PC-3 (cell line): ENCODE data around the gene MT3. TPM values are rescaled to one million over a fixed set of nuclear protein-coding genes. Genes with fewer than 3 reads are reported as not detected.

Experiments
- ATAC-seq: fragments of 200-7000 bp; cut with Tn5 transposase; 2 replicates; pipeline ENCODE4 v1.9.1; 2020; ENCODE audit warnings: mild to moderate bottlenecking, moderate library complexity
- BruUV-seq: library from RNA; stranded (reverse); fragments of 400-500 nt; replicated peaks from 2 replicates; lab custom pipeline; 2021; lab: Mats Ljungman, UMichigan
- CTCF ChIA-PET: fragments of 300-600 bp; sonication (Branson Sonifier 250); formaldehyde crosslinking; loops from one replicate; lab custom pipeline; 2022; ENCODE audit warnings: antibody characterized with exemption; lab: Charles Lee
- POLR2A ChIA-PET: fragments of 300-600 bp; sonication (Branson Sonifier 250); formaldehyde crosslinking; loops from one replicate; lab custom pipeline; 2022; ENCODE audit warnings: antibody characterized with exemption; ENCODE audit not compliant: unreplicated experiment; lab: Charles Lee
- DNase-seq: peaks from one replicate; pipeline ENCODE4 v3.0.0-alpha.2; 2015
- H2AFZ ChIP-seq: fragments of 300-600 bp; sonication (generic); 2 replicates; pipeline ENCODE4 v1.6.0; 2016; ENCODE audit warnings: antibody characterized with exemption, low read length
- H3F3A ChIP-seq: fragments of 300-600 bp; sonication (generic); one replicate; pipeline ENCODE4 v1.6.0; 2017; ENCODE audit warnings: antibody characterized with exemption, low read length, control low read depth, mild to moderate bottlenecking; ENCODE audit not compliant: unreplicated experiment
- H3K27ac ChIP-seq: fragments of 300-600 bp; sonication (generic); 2 replicates; pipeline ENCODE4 v1.5.1; 2016; ENCODE audit warnings: mild to moderate bottlenecking, low read length
- H3K27me3 ChIP-seq: fragments of 300-600 bp; sonication (generic); 2 replicates; pipeline ENCODE4 v1.6.1; 2016; ENCODE audit warnings: low read length, mixed read lengths
- H3K36me3 ChIP-seq: fragments of 300-600 bp; sonication (generic); 2 replicates; pipeline ENCODE4 v1.6.1; 2016; ENCODE audit warnings: low read depth, mixed run types, low read length, mixed read lengths
- H3K4me1 ChIP-seq: fragments of 300-600 bp; sonication (generic); 2 replicates; pipeline ENCODE4 v1.5.1; 2016; ENCODE audit warnings: low read length; ENCODE audit not compliant: insufficient read depth
- H3K4me2 ChIP-seq: fragments of 300-600 bp; sonication (generic); 2 replicates; pipeline ENCODE4 v1.6.0; 2016; ENCODE audit warnings: low read length
- H3K4me3 ChIP-seq: fragments of 300-600 bp; sonication (generic); 2 replicates; pipeline ENCODE4 v1.5.1; 2016; ENCODE audit warnings: mild to moderate bottlenecking, low read length, mixed read lengths
- H3K79me2 ChIP-seq: fragments of 300-600 bp; sonication (generic); 2 replicates; pipeline ENCODE4 v1.6.1; 2017; ENCODE audit warnings: low read length, mixed read lengths
- H3K9ac ChIP-seq: fragments of 300-600 bp; sonication (generic); 2 replicates; pipeline ENCODE4 v1.6.0; 2016; ENCODE audit warnings: mild to moderate bottlenecking, low read length
- H3K9me2 ChIP-seq: fragments of 300-600 bp; sonication (generic); replicated peaks from 2 replicates; pipeline ENCODE4 v1.6.1; 2016; ENCODE audit warnings: mixed run types, low read length, mixed read lengths
- H3K9me3 ChIP-seq: fragments of 300-600 bp; sonication (generic); 2 replicates; pipeline ENCODE4 v1.6.1; 2016; ENCODE audit warnings: low read length, mixed read lengths
- H4K20me1 ChIP-seq: fragments of 300-600 bp; sonication (generic); 2 replicates; pipeline ENCODE4 v1.6.1; 2016; ENCODE audit warnings: low read length, mixed read lengths
- CTCF ChIP-seq: fragments of 300-600 bp; sonication (generic); conservative IDR thresholded peaks from 2 replicates; pipeline ENCODE4 v1.5.1; 2017; ENCODE audit warnings: antibody characterized with exemption, low read depth, mild to moderate bottlenecking, low read length
- EZH2 ChIP-seq: fragments of 300-600 bp; sonication (generic); IDR thresholded peaks from one replicate; pipeline ENCODE4 v1.6.1; 2017; ENCODE audit warnings: antibody characterized with exemption, mild to moderate bottlenecking, low read length; ENCODE audit not compliant: unreplicated experiment
- EZH2phosphoT487 ChIP-seq: fragments of 300-600 bp; sonication (generic); IDR thresholded peaks from 2 replicates; pipeline ENCODE4 v1.6.1; 2018; ENCODE audit warnings: mild to moderate bottlenecking, antibody characterized with exemption, low read length, borderline replicate concordance
- intact Hi-C: fragments of 100-400 bp; cut with micrococcal nuclease; formaldehyde crosslinking; loops from 2 replicates; pipeline ENCODE4 v1.9.0; 2023
- total RNA-seq: library from RNA; depleted of rRNA; stranded (reverse); fragments of >200 nt; gene quantifications from 2 replicates; pipeline ENCODE4 v1.2.3, GENCODE V29; 2014

Gene MT3
- total RNA-seq, 1 experiment from 2014 or later, result not detected

- Histone ChIP-seq H3K27me3 (no peaks in the 10 kb centered on the region), H3K36me3 (no peaks in the 10 kb centered on the region), H3K9me2 (no peaks in the 10 kb centered on the region), H3K27ac (no peak overlapping the region), H3K4me1 (peaks cover 9% of the 10 kb centered on the region), H4K20me1 (no peaks in the 10 kb centered on the region), H3K79me2 (no peaks in the 10 kb centered on the region), H3K9ac (no peak overlapping the region), H3K9me3 (no peaks in the 10 kb centered on the region), H2AFZ (no peak overlapping the region), H3F3A (no peaks in the 10 kb centered on the region), H3K4me3 (no peak overlapping the region), H3K4me2 (no peak overlapping the region)
- no peak for DNase-seq
- ChIA-PET POLR2A (no interaction called here), CTCF (no interaction called here)
- BruUV-seq, result no TSS peak
- no peak for TF ChIP-seq CTCF
- TF ChIP-seq EZH2phosphoT487, result no peak
- no peak for TF ChIP-seq EZH2
- intact Hi-C loops, result no loop called here
- no peak for ATAC-seq
Observed at GRCh38 chr16:56628486-56629350, 39.4 kb downstream of the MT3 start.

- CTCF ChIA-PET, result no interaction called here
- intact Hi-C loops, result no loop called here
Observed at GRCh38 chr16:56629531-56629930, 40.2 kb downstream of the MT3 start.

More at GRCh38 chr16:56629531-56629930, 40.2 kb downstream of the MT3 start:
- ATAC-seq (no peak), DNase-seq (no peak)
- Histone ChIP-seq H2AFZ (no peak overlapping the region), H3K4me1 (peaks cover 9% of the 10 kb centered on the region), H3F3A (no peaks in the 10 kb centered on the region), H3K27ac (no peak overlapping the region), H3K36me3 (no peaks in the 10 kb centered on the region), H3K4me3 (no peak overlapping the region), H4K20me1 (no peaks in the 10 kb centered on the region), H3K9me3 (no peaks in the 10 kb centered on the region), H3K9ac (no peak overlapping the region), H3K27me3 (no peaks in the 10 kb centered on the region), H3K79me2 (no peaks in the 10 kb centered on the region), H3K9me2 (no peaks in the 10 kb centered on the region), H3K4me2 (no peak overlapping the region)
- no peak for TF ChIP-seq EZH2
- TF ChIP-seq CTCF, result no peak
- no peak for TF ChIP-seq EZH2phosphoT487
- BruUV-seq, result no TSS peak
- POLR2A ChIA-PET, result no interaction called here
